ENCODE measurements around the gene TPX2. TPM values are rescaled to one million over a fixed set of nuclear protein-coding genes. Genes with fewer than 3 reads are reported as not detected.

TPX2 gene
- total and polyA plus RNA-seq, 2 of the 8 experiments (the other 6 are each of a cell fraction or from before 2014, with no cell fraction given), result 43.6 to 125 TPM

GRCh38 chr20:31817461-31817860 is 78.4 kb downstream of the TPX2 start (continued):
- TF ChIP-seq MAX (IDR thresholded peaks at IDR 0.05), result no peak
- TF ChIP-seq USF2 (IDR thresholded peaks at IDR 0.05; ENCODE audit: low read length), result no peak
- no peak for TF ChIP-seq BACH1 (IDR thresholded peaks at IDR 0.05; ENCODE audit: low read length)
- no peak for TF ChIP-seq CHD1 (IDR thresholded peaks at IDR 0.05; ENCODE audit: low read depth, low read length)
- no peak for TF ChIP-seq SRF (IDR thresholded peaks at IDR 0.05; ENCODE audit: low read depth, low read length)
- no peak for TF ChIP-seq EP300 (IDR thresholded peaks at IDR 0.05; ENCODE audit: borderline replicate concordance in 1 of 2, low read depth in 2 of 2, low read length in 2 of 2)
